ENCODE data around the gene RAB31. TPM values are rescaled to one million over a fixed set of nuclear protein-coding genes. Genes with fewer than 3 reads are reported as not detected.

Gene RAB31
- polyA plus RNA-seq, 1 donor (not counting 4 experiments of a cell fraction or from before 2014, with no cell fraction given): 47.0 TPM

DNA sequence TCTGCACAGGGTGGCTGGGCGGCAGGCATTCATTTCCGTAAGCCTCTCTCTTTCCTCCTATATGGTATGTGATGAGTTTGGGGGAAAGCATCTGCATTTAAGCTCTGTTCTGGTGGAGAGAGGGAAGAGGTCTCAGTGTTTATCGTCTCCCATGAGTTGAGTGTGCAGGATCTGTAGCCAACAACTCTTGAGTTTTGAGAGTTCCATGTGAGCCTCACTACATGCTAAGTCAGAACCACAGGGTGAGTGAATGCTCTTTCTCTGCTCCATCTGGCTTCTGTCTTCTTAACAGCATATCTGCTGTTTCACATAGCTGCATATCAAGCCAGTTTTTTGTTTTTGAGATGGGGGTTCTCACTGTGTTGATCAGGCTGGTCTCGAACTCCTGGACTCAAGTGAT is 22.7 kb downstream of the RAB31 start:
- peaks cover 16% of the 10 kb centered on the region for H3K4me1 ChIP-seq (ENCODE audit: control insufficient read depth, extremely low read depth, insufficient read depth, low read length)
- H3K27ac ChIP-seq (ENCODE audit: control insufficient read depth, insufficient read depth, low read length): no peak overlapping the region
- no peaks in the 10 kb centered on the region for H3K9me3 ChIP-seq (ENCODE audit: control insufficient read depth, low read depth, low read length)
- peaks cover 7 to 8% of the 10 kb centered on the region in 2 experiments for H3K36me3 ChIP-seq (ENCODE audit: control insufficient read depth in 2 of 2, extremely low read depth in 1 of 2, insufficient read depth in 2 of 2, low read length in 2 of 2)
- no peaks in the 10 kb centered on the region for H3K9me1 ChIP-seq (ENCODE audit: control insufficient read depth, extremely low read depth, insufficient read depth, low read length)
- no peak for DNase-seq (ENCODE audit: low read depth, low spot score)
- H3K79me2 ChIP-seq (ENCODE audit: control insufficient read depth, insufficient read depth, low read length): peaks cover 21% of the 10 kb centered on the region
- no peaks in the 10 kb centered on the region for H4K20me1 ChIP-seq (ENCODE audit: control insufficient read depth, extremely low read depth, insufficient read depth, low read length)
- no peak overlapping the region for H2AFZ ChIP-seq (ENCODE audit: control insufficient read depth, low read length)
- no peak overlapping the region for H3K4me2 ChIP-seq (ENCODE audit: control insufficient read depth, extremely low read depth, insufficient read depth, low read depth, low read length)
- dilution Hi-C loops (cut with MboI; ENCODE audit: extremely low pct_ligation_motif_present, low sequenced_read_pairs): no loop called here
- no peak for FAIRE-seq
- TF ChIP-seq EZH2 (IDR thresholded peaks at IDR 0.05; ENCODE audit: low read length): no peak
- H3K4me3 ChIP-seq (ENCODE audit: control insufficient read depth in 2 of 3, extremely low read depth in 1 of 3, insufficient read depth in 2 of 3, low read depth in 1 of 3, low read length in 3 of 3): no peak overlapping the region
- H3K27me3 ChIP-seq (ENCODE audit: control insufficient read depth, extremely low read depth, insufficient read depth, low read length): no peaks in the 10 kb centered on the region
- H3K9ac ChIP-seq (ENCODE audit: control insufficient read depth, extremely low read depth, insufficient read depth, low read length): no peak overlapping the region

DNA sequence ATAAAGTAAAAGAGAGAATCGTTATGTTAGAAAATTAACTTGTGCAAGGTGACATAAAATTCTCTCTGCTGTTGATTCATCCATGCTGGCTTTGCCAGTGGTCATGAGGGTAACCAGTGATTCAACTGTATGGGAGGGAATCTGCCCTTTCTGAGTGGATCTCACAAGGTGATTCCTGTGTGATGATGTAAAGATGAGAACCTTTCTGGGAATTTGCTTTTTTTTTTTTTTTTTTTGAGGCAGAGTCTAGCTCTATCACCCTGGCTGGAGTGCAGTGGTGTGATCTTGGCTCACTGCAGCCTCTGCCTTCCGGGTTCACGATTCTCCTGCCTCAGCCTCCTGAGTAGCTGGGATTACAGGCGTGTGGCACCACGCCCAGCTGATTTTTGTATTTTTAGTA is 23.3 kb downstream of the RAB31 start:
- Histone ChIP-seq H3K4me2 (ENCODE audit: control insufficient read depth, extremely low read depth, insufficient read depth, low read depth, low read length) (peak overlapping the region; percentile 14), H3K79me2 (ENCODE audit: control insufficient read depth, insufficient read depth, low read length) (peaks cover 25% of the 10 kb centered on the region), H3K9ac (ENCODE audit: control insufficient read depth, extremely low read depth, insufficient read depth, low read length) (peak overlapping the region; percentile 7), H3K9me3 (ENCODE audit: control insufficient read depth, low read depth, low read length) (no peaks in the 10 kb centered on the region), H3K27me3 (ENCODE audit: control insufficient read depth, extremely low read depth, insufficient read depth, low read length) (no peaks in the 10 kb centered on the region), H2AFZ (ENCODE audit: control insufficient read depth, low read length) (no peak overlapping the region), H4K20me1 (ENCODE audit: control insufficient read depth, extremely low read depth, insufficient read depth, low read length) (no peaks in the 10 kb centered on the region), H3K9me1 (ENCODE audit: control insufficient read depth, extremely low read depth, insufficient read depth, low read length) (no peaks in the 10 kb centered on the region), H3K4me1 (ENCODE audit: control insufficient read depth, extremely low read depth, insufficient read depth, low read length) (peaks cover 16% of the 10 kb centered on the region), H3K4me3 (ENCODE audit: control insufficient read depth in 2 of 3, extremely low read depth in 1 of 3, insufficient read depth in 2 of 3, low read depth in 1 of 3, low read length in 3 of 3) (no peak overlapping the region), H3K36me3 (ENCODE audit: control insufficient read depth in 2 of 2, extremely low read depth in 1 of 2, insufficient read depth in 2 of 2, low read length in 2 of 2) (peaks cover 7 to 8% of the 10 kb centered on the region in 2 experiments), H3K27ac (ENCODE audit: control insufficient read depth, insufficient read depth, low read length) (no peak overlapping the region)
- no peak for DNase-seq (ENCODE audit: low read depth, low spot score)
- dilution Hi-C loops (cut with MboI; ENCODE audit: extremely low pct_ligation_motif_present, low sequenced_read_pairs): no loop called here
- TF ChIP-seq CTCF (optimal IDR thresholded peaks at IDR 0.05 in 1 of 3, IDR thresholded peaks at IDR 0.05 in 1 of 3, conservative IDR thresholded peaks at IDR 0.05 in 1 of 3; ENCODE audit: extremely low read depth in 1 of 3, insufficient read depth in 2 of 3, low read length in 3 of 3) (no peak), EZH2 (IDR thresholded peaks at IDR 0.05; ENCODE audit: low read length) (no peak)
- peak; percentile 87 for FAIRE-seq

DNA sequence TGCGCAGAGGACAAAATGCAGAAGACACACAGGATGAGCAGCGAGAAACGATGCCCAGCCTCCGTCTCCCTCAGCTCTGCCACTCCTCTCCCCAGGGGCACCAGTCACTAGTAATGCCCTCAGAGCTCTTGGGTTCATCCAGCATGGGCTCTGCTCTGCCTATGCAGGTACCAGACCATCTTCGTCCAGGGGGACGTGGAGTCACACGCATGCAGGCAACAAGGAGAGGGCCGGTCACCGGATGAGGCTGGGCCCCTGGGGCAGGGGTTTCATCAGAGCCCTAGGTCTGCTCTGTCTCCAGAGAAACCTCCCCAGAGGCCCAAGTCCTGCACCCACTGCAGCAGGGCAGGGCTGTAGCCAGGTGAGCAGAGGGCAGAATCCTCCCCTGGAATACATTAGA is 23.9 kb downstream of the RAB31 start:
- H2AFZ ChIP-seq (ENCODE audit: control insufficient read depth, low read length): no peak overlapping the region
- H3K4me1 ChIP-seq (ENCODE audit: control insufficient read depth, extremely low read depth, insufficient read depth, low read length): peaks cover 19% of the 10 kb centered on the region
- H3K9me3 ChIP-seq (ENCODE audit: control insufficient read depth, low read depth, low read length): no peaks in the 10 kb centered on the region
- H4K20me1 ChIP-seq (ENCODE audit: control insufficient read depth, extremely low read depth, insufficient read depth, low read length): no peaks in the 10 kb centered on the region
- H3K27ac ChIP-seq (ENCODE audit: control insufficient read depth, insufficient read depth, low read length): no peak overlapping the region
- H3K4me2 ChIP-seq (ENCODE audit: control insufficient read depth, extremely low read depth, insufficient read depth, low read depth, low read length): no peak overlapping the region
- peaks cover 7 to 8% of the 10 kb centered on the region in 2 experiments for H3K36me3 ChIP-seq (ENCODE audit: control insufficient read depth in 2 of 2, extremely low read depth in 1 of 2, insufficient read depth in 2 of 2, low read length in 2 of 2)
- H3K9ac ChIP-seq (ENCODE audit: control insufficient read depth, extremely low read depth, insufficient read depth, low read length): peak overlapping the region; percentile 7
- FAIRE-seq (no peak), DNase-seq (ENCODE audit: low read depth, low spot score) (no peak)
- no peaks in the 10 kb centered on the region for H3K9me1 ChIP-seq (ENCODE audit: control insufficient read depth, extremely low read depth, insufficient read depth, low read length)
- TF ChIP-seq CTCF (optimal IDR thresholded peaks at IDR 0.05 in 1 of 3, IDR thresholded peaks at IDR 0.05 in 1 of 3, conservative IDR thresholded peaks at IDR 0.05 in 1 of 3; ENCODE audit: extremely low read depth in 1 of 3, insufficient read depth in 2 of 3, low read length in 3 of 3) (no peak), EZH2 (IDR thresholded peaks at IDR 0.05; ENCODE audit: low read length) (no peak)
- H3K4me3 ChIP-seq (ENCODE audit: control insufficient read depth in 2 of 3, extremely low read depth in 1 of 3, insufficient read depth in 2 of 3, low read depth in 1 of 3, low read length in 3 of 3): no peak overlapping the region
- dilution Hi-C loops (cut with MboI; ENCODE audit: extremely low pct_ligation_motif_present, low sequenced_read_pairs): no loop called here
- peaks cover 23% of the 10 kb centered on the region for H3K79me2 ChIP-seq (ENCODE audit: control insufficient read depth, insufficient read depth, low read length)
- H3K27me3 ChIP-seq (ENCODE audit: control insufficient read depth, extremely low read depth, insufficient read depth, low read length): no peaks in the 10 kb centered on the region

Data from keratinocyte (primary cell).